ENCODE results near the gene IL17REL.

The IL17REL gene

DNA sequence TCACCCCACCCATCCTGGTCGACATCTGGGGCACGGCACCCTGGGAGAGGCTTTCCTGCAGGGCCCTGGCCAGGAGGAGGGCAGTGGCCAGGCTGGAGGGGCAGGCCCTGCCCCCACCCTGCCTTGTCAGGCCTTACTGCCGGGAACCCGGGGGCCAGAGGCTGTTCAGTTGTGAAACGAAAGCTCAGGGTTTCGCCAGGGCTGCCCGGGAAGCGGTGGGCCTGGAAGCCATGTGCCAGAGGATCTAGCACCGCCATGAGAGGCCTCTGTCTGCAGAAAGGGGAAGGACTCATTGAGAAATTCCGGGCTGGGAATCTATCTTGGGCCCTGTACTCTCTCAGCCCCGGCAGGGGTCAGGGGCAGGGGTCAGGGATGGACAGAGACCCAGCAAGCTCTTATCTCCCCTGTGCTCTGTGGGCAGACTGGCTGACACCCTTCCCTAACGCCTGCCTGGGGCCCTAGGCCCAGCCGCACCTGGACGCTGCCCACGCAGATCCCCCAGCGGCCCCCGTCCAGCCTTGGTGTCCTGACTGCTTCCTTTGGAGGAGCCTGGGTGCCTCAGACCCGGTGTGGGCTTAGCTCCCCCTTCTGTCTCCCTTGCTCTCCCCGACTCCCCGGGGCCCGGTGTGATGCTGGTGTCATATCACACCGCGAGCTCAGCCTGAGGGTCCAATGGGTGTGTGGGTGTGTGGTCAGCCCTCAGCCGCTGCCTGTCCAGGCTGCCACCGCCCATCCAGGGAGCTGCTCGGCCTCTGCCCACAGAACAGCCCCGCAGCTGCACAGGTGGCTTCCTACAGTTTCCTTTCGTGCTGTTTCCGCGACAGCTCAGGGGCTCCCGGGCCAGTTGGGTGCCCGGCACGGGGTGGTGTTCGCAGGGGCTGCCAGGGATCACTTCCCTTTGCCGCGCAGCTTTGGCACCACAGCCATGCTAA lies 45.5 kb downstream of the IL17REL start:
- DNase-seq (ENCODE audit: low read depth in 2 of 2): no peak

DNA sequence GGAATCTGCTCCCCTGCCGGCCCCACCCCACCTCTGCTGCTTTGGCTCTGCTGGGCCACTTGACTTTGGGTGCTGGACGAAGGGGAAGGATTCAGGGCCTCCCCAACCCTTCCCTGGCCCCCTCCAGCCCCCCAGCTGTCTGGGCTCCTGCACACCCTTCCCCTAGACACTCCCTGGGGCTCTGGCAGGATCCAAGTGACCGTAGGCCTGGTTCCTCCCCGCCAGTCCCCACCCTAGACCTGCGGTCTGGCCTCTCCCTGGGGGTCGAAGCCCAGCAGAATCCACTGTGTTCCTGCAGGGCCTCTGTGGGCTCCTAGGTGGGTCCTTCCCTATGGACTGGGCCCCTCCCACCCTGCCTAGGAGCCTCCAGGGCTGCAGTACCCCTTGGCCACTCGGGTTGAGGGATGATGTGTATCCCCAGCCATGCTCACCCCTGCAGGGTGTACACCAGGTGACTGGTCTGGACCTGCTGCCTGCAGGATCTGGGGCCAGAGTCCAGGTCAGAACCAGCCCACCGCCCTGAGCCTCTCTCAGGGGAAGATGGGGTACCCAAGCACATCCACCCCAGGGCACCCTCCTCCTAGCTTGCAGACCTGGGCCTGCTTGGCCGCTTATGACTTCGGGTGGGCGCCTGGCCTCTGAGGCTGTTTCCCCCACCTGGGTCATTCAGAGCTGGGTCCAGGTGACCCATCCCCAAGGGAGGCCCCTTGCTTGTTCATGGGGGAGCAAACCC lies 46.4 kb downstream of the IL17REL start:
- DNase-seq (ENCODE audit: low read depth in 2 of 2): no peak

DNA sequence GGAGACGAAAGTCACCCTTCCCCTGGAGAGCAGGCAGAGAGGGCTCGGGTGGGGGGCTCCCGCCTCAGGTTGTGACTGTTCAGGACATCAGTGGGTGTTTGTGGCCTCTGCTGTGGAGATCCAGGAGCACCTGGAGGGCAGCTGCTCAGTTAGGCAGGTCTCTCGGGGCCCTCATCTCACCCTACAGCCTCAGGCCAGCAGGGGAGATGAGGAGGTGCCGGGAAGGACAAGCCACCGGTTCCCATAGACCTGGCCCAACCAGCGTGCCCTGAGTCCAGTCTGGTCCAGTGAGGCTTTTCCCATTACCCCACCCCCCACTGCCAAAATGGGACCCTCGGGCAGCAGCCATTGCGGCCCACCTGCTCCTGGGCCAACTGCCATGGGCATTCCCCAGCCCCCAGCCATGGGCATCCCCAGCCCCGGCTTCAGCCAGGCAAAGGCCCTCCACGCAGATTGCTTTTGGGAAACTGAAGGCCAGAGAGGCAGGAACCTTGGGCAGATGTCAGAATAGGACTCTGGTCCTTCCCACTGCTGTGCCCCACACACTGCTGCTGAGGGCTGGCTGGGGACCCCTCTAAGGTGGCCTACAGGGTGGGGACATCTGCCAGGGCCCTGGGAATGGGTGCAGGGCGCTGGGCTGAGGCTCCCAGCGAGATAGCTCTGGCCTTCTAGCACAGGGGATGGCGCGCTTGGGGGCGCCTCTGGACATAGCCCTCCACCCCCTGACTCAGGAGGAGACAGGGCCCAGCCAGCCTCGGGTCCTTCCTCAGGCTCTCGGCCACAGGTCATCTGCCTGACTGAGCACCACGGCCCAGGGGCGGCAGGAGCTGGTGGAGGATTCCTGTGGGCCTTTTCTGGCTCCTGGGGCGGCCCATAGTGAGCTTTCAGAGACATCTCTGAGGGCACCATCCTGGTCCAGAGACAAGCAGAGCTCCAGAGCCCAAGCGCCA lies 47.2 kb downstream of the IL17REL start:
- no peak for DNase-seq (ENCODE audit: low read depth in 2 of 2)

- no peak for DNase-seq (ENCODE audit: low read depth in 2 of 2)
These were observed 48.2 kb downstream of the IL17REL start for GRCh38 chr22:49964136-49965090.

DNA sequence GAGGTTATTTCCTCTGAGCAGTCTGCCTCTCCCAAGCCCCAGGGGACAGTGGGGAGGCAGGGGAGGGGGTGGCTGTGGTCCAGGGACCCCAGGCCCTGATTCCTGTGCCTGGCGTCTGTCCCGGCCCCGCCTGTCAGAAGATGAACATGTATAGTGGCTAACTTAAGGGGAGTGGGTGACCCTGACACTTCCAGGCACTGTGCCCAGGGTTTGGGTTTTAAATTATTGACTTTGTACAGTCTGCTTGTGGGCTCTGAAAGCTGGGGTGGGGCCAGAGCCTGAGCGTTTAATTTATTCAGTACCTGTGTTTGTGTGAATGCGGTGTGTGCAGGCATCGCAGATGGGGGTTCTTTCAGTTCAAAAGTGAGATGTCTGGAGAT lies 48.9 kb downstream of the IL17REL start:
- no peak for DNase-seq (ENCODE audit: low read depth in 2 of 2)

DNA sequence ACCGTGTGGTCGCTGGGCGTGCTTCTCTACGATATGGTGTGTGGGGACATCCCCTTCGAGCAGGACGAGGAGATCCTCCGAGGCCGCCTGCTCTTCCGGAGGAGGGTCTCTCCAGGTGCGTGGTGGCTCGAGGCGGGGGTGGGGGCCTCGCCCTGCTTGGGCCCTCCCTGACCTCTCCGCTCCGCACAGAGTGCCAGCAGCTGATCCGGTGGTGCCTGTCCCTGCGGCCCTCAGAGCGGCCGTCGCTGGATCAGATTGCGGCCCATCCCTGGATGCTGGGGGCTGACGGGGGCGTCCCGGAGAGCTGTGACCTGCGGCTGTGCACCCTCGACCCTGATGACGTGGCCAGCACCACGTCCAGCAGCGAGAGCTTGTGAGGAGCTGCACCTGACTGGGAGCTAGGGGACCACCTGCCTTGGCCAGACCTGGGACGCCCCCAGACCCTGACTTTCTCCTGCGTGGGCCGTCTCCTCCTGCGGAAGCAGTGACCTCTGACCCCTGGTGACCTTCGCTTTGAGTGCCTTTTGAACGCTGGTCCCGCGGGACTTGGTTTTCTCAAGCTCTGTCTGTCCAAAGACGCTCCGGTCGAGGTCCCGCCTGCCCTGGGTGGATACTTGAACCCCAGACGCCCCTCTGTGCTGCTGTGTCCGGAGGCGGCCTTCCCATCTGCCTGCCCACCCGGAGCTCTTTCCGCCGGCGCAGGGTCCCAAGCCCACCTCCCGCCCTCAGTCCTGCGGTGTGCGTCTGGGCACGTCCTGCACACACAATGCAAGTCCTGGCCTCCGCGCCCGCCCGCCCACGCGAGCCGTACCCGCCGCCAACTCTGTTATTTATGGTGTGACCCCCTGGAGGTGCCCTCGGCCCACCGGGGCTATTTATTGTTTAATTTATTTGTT lies 49.6 kb downstream of the IL17REL start:
- no peak for DNase-seq (ENCODE audit: low read depth in 2 of 2)

DNA sequence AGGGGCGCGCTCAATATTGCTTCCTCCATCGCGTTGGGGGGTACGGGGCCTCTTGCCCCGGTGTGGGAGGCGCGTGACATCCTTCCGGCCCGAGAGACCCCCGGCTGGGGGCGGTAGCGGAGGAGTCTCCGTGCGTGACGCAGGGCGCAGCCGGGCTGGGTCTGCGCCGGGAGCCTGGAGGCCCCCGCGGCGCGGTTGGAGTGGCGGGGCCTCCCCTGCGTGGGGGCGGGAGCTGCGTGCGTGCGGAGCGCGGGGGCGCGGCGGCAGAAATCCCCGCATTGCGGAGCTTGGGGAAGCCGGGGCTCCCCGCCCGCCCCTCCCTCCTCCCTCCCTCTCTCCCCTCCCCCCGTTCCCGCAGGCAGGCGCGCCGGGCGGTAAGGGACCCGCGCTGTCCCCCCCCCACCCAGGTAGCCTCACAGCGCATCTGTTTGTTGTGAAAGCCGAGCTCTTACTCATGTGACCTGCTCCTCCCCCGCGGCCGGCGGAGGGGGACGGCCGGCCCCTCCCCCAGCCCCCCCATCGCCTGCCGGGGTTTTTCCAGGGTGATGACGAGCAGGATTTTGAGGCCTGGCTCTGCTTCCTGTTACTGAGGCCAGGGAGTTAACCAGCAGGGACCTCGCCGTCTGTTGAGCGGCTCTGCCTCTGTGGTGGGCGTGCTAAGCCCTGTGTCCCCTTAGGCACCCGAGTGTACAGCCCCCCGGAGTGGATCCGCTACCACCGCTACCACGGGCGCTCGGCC lies 50.4 kb downstream of the IL17REL start:
- peak; percentile 81 to 87 for DNase-seq (ENCODE audit: low read depth in 2 of 2)

DNA sequence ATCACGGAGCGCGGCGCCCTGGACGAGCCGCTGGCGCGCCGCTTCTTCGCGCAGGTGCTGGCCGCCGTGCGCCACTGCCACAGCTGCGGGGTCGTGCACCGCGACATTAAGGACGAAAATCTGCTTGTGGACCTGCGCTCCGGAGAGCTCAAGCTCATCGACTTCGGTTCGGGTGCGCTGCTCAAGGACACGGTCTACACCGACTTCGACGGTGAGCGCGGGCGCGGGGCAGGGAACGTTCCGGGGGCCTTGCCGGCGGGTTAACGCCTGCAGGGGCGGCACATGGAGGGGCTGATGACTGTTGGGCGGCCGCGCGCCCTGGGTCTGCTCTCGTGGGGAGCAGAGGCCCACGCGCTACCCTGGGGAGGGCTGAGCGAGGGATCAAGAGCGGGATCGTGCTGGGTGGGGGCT lies 51.0 kb downstream of the IL17REL start:
- DNase-seq (ENCODE audit: low read depth in 2 of 2): no peak

DNA sequence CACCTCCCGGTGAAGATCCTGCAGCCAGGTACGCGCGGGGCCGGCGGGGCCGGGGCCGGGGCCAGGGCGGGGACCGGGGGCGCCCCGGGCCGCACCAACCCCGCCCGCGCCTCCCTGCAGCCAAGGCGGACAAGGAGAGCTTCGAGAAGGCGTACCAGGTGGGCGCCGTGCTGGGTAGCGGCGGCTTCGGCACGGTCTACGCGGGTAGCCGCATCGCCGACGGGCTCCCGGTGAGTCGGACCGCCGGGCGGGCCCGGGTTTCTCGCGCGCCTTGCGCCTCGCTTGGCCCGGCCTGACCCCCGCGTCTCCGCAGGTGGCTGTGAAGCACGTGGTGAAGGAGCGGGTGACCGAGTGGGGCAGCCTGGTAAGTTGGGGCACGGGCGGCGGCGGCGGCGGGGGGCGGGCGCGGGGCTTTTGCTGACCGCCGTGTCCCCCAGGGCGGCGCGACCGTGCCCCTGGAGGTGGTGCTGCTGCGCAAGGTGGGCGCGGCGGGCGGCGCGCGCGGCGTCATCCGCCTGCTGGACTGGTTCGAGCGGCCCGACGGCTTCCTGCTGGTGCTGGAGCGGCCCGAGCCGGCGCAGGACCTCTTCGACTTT lies 51.5 kb downstream of the IL17REL start:
- DNase-seq (ENCODE audit: low read depth in 2 of 2): no peak

GRCh38 chr22:49960159-49961004 lies 52.2 kb downstream of the IL17REL start, which contains the start of gene PIM3:
Gene PIM3, plus strand, starts transcription at chr22:49960772. Its CDS starts 176 bp downstream, at chr22:49960948.
- DNase-seq (ENCODE audit: low read depth in 2 of 2): peak; percentile 91 to 93

- no peak for DNase-seq (ENCODE audit: low read depth in 2 of 2)
These were observed 52.8 kb downstream of the IL17REL start for GRCh38 chr22:49959782-49960158.

DNA sequence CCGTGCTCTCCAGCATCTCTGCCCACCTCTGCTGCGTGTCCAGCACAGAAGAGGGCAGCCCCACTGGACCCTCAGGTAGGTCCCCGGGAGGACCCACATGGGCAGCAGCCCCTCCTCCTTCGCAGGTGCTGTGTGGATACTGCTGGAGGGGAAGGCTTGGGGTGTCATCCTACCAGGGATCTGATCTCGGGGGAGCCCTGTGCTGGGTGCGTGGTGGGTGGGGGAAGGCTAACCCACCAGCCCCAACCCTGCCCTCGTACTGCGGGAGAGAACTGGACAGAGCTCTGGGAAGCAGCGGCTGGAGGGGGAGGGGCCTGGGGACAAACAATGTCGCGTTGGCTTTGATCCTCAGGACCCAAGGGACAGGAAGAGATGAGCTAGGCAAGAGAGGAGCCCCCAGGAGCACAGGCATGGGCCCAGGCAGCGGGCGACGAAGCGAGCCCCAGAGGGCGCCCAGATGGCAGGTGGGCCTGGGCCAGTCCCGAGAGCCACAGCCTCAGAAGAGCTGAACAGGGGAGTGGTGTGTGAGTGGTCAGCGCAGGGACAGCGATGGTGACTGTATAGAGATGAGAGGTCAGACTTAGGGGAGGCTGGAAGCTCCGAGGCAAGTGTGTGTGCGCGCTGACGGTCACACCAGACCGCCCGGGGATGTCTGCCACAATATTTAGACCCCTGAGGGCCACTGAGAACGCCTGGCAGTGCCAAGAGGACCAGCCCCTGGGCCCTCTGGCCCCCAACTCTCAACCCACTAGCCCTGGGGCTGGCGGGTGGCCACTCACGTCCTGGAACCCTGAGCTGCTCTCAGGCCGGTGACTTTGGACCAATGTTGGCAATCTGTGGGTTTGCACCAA lies 53.4 kb downstream of the IL17REL start:
- no peak for DNase-seq (ENCODE audit: low read depth in 2 of 2)

DNA sequence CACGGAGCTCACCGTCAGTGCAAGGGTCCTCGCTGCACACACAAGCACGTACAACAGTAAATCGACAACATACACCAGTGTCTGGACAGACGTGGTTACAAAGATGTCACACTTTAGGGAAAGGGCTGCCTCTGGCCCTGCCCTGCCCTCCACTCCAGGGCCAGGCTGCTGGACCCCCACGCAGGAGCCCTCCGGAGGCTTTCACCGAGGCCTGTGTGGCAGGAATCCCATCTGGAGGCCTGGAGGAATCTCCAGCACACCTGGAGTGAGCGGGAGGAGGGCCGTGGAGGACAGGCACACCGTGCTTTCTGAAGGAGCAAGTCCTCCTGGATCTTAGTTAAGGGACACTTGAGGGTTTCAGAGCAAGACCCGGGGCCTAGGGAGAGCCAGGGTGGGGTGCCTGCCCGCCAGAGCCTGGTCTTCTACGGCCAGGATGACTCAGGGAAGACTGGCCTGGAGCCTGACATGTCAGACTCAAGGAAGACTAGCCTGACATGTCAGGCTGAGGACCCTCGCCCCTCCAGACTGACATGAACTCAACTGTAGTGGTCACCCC lies 54.1 kb downstream of the IL17REL start:
- no peak for DNase-seq (ENCODE audit: low read depth in 2 of 2)

DNA sequence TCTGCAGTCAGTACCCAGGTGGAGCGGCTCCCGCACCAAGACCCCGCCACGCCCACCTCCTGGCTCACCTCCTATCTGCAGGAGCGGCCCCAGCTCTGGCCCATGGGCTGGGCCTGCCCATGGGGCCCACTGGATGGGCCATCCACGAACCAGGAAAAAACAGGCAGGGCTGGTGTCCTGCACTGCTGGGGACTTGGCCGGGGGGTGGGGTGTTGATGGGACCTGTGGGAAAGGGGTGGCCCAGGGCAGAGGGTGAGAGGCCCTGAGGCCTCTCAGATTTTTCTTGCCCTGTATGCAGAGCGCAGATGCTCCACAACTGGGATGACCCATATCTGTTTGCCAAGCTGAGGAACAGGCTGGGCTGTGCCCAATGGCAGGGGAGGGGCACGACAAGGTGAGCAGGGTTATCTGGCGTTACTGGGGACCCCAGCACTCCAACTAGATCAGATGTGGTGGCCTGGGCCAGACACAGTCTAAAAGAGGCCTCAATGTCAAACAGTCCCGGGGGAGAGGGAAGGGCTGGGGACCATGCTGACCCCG lies 54.7 kb downstream of the IL17REL start:
- DNase-seq (ENCODE audit: low read depth in 2 of 2): no peak

DNA sequence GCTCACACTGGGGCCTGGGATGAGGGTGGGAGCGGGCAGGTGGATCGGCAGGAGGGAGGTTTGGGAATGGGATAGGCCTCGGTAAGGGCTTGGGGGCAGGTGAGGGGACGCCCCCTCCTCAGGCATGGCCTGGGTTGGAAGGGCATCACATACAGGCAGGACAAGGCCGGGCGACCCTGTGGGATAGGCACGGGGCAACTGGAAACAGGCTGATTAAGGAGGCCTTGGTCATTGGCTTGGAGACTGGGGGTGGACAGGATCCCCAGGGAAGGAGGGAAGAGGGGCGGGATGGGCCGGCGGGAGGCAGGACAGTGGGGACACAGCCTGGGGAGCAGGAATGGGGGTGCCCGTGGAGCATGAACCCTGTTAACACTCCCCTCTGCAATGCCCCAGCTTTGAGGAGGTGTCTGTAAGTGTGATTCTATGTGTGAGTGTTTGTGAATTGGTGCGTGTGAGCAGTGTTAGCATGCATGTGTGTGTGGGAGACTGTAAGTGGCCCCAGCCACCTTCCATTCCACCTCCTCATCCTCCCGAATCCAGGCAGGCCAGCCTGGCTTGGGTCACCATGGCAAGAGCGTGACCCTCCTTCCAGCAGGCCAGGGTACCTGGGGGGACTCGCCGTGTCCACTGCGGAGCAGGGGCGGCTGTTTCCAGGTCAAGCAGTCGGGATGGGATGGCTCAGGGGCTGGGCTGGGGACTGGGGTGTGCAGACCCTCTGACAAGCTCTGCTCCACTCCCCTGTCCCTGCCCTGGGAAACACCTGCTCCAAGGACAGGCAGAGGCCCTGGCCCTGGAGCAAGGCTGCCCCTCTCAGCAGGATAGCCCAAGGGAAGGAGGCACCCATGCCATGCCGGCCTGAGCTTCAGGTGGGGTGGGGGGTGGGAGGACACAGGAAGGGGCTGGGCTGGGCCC lies 55.4 kb downstream of the IL17REL start:
- DNase-seq (ENCODE audit: low read depth in 2 of 2): no peak

Data from stimulated activated CD4-positive, alpha-beta T cell treated with anti-CD3 and anti-CD28 coated beads, Interleukin-15, amount 100 ng/mL, for 48 hours (primary cell).